Middle frontal gyrus (tissue), 1 donor: ENCODE data around the gene RAB8A.
"Not testable (repeated sequence)": the region's sequence is repeated elsewhere in the genome, so short reads cannot be mapped to it uniquely, and the experiment has no call there.

Experiments
- DNase-seq: peaks from one replicate; pipeline ENCODE4 v3.0.0-alpha.2; 2015; ENCODE audit warnings: low spot score; ENCODE audit errors: extremely low spot score

RAB8A gene

DNA sequence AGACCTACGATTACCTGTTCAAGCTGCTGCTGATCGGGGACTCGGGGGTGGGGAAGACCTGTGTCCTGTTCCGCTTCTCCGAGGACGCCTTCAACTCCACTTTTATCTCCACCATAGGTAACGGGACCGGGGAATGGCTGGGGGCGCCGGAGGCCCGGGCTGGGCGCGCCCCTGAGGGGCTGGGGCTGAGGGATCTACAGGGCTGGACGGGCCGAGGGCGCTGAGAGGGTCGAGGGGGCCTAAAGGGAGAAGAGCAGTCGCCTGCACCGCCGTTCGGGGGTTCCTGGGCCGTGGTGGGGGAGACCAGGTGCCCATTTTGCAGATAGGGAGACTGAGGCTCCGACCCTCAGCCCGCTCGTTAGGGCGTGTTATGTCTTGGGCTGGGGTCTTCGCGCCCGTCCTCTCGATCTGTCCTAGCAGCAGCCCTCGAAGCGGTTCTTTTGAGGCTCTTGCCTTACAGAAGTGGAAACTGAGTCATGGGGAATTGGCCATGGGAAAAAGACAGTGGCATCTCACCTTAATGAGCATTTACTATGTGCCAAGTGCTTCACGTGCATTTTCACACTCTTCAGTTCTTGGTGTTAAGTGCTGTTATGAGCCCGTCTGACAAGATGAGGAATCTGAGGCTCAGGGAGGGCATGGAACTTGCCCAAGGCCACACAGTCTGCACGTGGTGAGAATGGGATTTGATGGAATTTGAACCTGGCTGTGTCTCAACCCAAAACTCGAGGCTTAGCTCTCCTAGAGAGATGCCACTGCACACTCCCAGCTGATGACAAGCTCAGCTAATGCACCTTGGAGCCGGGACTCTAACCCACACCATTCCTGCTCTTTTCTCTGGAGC is 442 bp downstream of the RAB8A start:
- no peak for DNase-seq

DNA sequence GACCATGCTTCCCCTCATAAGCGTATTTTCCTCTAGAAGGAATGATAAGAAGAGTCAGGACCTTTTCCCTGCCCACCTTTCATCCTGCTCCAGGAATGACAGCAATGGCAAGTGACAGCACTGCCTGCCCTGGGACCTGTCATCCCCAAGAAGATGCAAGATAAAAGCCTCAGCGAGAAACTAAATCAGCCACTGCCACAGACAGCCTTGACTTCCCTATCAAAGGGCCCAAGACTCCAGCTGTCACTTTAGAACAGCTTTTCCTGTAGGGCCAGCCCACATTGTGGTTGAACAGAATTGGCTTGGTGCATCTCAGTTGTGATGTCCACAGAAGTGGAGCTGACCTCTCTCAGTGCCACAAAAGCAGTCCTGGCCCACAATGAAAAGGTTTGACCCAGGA is 1.1 kb downstream of the RAB8A start:
- DNase-seq: no peak

DNA sequence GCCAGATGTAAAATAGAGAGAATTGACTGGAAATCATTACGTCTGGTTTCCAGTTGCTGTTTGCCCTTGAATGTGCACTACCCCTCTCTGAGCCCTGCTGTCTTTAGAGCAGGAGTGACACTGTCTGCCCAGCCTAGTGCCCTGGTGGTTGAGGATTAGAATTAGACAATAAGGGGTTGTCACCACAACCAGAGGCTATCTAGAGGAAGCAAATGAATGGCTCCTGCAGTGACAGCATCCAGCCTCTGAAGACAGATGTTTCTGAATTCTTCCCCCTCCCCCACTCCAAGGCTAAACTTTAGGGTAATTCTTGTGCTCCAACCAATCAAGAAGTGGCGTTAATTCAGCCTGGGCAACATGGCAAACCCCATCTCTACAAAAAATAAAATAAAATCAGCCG is 2.0 kb downstream of the RAB8A start:
- DNase-seq: no peak

DNA sequence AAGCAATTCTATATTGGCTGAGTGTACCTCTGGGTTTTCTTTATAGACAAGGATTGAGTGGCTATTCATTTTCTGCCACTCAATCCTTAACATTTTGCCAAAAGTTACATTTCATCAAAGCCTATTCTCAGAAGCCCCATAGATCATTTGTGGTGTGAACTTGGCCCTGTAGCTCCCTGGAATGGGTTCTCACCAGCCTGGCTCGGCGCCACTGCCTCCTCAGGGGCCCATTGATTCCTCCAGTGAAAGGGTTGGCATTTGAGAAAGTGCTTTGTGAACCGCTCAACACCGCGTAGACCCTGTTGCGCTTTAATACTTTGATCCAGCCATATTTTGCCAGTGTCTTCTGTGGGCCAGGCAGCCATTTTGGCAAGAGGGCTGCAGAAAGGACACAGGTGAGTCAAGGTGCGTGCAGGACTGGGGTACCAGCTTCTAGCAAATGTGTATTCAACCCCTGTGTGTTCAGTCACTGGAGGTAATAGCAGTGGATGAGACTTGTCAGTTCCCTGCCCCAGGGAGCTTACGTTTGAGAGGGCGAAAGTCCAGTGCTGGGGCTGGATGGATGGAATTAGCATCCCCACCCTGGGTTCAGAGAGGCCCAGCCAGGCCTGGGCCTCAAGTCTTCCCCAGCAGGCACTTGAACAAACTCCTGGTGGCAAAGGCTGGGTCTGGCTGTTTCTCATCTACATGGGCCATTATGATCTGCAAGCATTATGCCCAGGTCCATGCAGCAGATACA is 3.8 kb downstream of the RAB8A start:
- DNase-seq: no peak

DNA sequence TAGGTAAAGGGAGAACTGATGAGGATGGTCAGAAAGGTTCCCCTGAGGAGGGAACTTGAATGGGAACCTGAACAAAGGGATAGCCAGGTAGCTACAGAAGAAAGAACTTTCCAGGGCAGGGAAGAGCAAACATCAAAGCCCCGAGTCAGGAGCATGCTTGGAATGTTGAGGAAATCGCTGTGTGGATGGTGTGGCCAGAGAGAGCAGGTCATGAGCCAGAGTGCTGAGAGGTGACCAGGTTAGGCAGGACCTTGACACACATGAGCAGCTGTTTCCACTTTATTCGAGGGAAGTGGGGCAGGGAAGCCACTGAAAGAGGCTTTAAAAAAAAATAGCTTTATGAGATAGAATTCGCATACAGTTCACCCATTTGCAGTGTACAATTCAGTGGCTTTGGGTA is 4.4 kb downstream of the RAB8A start:
- no peak for DNase-seq

DNA sequence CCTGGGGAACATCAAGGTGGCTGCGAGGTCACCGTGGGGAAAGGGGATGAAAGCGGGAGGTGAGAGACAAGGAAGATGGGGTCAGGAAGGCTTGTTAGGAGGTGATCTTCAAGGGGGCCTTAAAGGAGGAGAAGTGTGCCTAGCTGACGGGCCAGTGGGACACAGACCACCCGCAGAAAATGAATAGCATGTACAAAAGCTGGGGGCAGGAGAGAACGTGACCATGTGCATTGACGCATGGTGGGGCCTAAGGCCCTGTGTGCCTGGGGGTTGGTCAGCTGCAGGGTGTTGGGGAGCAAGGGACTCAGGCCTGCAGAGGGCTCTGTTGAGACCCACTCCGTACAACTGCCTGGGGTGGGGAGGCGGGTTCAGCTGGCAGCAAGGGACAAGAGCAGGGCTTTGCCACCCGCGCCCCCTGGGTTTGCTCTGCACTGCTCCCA is 5.9 kb downstream of the RAB8A start:
- no peak for DNase-seq

DNA sequence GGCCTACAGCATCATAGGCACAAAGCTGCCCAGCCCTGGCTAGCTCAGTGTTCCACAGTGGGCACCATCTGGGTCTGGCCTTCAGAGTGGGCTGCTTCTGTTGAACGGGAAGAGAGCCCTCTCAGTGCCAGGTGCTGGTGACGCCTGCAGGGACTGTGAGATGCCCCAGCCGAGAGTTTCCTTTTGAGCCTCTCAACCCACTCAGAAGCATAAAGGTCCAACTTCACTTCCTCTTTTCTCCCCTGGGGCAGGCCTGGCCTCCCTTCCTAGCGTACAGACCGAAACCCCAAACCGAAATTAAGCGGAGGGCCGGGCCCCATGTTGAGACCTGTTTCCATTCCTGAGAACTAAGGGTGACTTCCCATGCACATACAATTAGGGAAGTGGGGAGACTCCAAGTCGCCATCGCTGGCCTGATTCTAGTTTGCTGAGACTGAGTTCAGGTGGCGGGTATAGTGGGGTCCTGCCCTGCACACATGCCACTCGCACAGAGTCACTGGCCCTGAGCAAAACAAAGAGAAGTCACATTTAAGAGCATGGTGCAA is 6.9 kb downstream of the RAB8A start:
- no peak for DNase-seq

DNA sequence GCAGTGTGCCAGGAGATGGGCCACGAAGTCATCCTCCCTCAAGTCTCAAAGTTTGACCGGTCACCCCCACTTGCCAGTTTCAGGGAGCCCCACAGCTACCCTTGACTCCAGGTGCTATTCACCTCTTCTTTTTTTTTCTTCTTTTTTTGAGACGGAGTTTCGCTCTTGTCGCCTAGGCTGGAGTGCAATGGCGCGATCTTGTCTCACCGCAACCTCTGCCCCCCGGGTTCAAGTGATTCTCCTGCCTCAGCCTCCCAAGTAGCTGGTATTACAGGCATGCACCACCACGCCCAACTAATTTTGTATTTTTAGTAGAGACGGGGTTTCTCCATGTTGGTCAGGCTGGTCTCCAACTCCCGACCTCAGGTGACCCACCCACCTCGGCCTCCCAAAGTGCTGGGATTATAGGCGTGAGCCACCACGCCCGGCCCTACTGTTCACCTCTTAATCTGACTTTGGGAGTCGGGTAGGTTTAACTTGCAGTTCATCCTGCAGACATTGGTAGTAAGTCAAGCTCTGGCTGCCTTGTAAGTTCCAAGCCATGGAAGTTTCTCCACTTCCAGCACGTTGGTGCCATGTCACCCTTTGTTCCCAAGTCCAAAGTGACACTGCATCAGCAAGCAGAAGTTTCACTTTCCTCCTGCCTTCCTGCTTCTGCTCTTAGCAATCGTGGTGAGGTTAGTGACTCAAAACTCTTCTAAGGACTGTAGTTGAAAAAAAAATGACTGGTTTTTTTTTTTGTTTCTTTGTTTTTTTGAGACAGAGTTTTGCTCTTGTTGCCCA is 7.6 kb downstream of the RAB8A start:
- DNase-seq: not testable (repeated sequence)

DNA sequence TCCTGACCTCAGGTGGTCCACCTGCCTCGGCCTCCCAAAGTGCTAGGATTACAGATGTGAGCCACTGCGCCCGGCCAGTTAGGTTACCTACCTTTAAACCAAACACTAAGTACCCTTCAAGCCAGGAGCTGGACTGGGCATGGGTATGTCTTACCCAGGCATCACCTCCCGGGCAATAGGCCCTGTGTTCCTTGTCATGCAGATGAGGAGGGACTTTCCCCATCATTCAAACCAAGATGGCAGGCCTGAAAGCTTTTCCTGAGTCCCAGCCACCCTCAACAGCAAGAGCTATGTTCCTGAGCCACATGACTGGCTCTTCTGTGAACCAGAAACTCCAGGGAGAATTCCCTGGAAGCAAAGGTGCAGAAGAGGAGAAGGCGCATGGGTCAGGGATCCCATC is 9.5 kb downstream of the RAB8A start:
- DNase-seq: no peak

DNA sequence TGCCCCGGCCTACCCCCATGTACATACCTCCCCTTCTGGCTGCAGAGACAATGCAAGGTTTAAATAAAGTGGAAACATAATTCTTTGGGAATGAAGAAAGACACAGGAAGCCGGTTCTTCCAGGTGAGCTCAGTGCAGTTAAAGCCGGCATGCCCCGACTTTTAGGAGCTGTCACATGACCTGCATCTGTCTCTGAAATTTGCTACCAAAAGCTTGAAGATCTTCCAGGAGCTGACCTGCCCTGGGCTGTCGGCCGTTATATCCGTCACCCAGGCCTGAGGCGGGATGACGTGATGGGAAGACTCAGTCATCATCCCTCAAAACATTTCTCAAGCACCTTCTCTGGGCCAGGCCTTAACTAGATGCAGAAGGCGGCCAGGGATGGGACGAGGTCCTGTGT is 10.3 kb downstream of the RAB8A start:
- DNase-seq: no peak

DNA sequence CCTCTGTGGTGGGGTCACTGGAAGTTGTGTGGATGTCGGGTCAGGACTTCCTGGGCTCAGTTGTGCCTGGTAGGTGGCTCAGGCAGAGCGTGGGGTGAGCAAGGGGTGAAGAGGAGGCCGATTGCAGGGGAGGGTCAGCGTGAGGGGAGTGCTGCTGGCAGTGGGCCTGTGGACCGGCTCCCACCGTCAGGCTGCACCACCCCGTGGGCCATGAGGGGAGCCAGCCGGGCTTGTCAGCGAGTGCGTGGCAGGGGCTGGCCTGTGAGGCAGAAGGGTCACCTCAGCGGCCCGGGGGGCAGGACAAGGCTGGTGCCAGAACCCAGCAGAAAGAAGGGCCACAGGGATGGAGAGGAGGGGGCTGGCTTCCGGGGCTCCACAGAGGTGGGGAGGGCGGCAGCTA is 13.3 kb downstream of the RAB8A start:
- DNase-seq: no peak

DNA sequence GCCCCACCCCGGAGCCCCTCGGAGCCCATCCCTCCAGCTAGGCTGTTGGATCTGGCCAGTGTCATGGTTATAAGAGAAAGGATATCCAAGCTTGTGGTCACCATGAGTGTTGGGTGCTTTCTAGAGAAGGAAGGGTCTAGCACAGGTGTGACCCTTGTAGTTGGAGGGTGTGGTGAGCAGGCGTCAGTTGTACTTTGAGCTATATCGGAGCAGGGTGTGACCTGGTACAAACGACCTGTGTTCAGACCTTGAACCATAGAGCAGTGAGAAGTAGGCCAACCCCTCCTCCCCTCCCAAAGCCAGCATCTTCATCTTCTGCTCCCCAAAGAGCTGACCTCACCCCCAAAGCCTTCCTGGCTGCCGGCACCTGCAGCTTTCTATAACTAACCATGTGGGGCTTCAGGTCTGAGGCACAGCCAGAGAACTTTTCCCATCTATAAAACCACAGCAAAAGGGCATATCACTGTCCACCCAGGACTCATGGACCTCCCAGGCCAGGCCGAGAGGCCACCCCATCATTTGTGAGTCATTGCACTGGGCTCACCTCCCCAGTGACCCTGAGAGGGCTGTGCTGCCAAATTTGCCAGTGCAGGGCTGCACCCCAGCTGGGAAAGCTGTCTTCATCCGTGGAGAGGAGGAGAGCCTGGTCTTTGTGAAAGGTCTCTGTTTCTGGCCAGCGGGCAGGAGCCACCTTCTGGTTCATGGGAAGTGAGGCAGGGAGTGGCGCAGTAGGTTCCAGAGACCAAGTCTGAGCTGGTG is 14.2 kb downstream of the RAB8A start:
- DNase-seq: no peak

DNA sequence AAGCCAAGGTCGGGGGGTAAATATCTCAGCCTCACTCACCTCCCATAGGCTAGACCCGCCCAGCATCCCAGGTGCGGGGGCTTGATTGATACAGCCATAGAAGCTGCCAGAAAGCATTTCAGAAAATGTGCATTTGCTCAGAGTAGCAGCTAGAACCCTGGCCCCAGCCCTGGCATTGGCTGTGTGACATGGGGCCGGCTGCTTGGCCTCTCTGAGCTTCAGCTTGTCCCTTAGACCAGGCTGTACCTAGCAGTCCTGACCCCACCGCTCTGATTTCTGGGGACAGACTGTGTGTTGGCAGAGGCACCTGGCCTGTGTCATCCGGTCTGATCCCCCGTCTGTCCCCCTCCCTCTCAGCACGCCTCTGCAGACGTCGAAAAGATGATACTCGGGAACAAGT is 15.4 kb downstream of the RAB8A start:
- no peak for DNase-seq

DNA sequence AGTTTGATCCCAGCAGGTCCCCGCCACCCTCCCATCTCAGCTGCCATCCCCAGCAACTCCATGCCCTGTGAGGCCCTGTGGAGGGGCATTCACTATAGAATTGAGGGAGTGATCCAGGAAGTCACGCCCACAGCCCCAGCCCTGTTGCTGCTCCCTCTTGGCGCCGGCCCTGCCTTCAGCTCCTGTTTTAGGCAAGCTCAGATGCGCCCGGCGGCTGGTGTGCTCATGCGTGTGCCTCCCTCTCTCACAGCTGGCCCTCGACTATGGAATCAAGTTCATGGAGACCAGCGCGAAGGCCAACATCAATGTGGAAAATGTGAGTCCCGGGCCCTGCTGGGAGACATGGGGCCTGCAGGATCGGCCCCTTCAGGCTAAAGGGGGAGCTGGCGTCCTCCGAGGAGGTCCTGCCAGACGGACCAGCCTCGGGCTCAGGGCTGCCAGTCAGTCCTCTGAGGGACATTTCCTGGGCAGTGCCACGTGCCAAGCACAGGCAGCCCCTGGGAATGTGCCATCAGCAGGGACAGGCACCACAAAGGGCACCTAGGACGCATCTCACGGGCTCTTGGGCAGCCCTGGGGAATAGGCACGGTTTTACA is 16.2 kb downstream of the RAB8A start:
- DNase-seq: no peak

DNA sequence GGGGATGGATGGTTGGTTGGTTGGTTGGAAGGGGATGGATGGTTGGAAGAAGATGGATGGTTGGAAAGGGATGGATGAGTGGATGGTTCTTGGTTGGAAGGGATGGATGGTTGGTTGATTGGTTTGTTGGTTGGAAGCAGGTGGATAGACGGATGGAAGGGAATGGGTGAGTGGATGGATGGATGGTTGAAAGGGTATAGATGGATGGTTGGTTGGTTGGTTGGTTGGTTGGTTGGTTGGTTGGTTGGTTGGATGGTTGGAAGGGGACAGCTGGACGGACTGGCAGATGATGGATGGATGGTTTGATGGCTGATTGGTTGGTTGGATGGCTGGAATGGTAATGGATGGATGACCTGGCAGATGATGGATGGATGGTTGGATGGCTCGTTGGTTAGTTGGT is 20.0 kb downstream of the RAB8A start:
- no peak for DNase-seq

DNA sequence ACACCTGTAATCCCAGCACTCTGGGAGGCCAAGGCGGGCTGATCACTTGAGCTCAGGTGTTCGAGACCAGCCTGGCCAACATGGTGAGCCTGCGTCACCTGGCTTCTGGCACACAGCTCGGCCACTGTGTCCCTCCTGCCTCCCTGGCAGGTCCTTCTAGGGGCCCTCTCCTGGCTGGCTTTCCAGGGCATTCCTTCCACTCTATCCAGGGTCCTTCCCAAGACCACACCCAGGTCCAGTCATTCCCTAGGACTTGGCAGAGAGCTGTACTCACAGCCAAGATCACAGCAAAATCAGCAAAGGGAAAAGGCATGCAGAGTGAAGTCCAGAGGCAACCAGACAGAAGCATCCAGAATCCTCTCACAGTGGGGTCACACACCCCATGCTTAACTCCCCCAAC is 22.1 kb downstream of the RAB8A start:
- no peak for DNase-seq

DNA sequence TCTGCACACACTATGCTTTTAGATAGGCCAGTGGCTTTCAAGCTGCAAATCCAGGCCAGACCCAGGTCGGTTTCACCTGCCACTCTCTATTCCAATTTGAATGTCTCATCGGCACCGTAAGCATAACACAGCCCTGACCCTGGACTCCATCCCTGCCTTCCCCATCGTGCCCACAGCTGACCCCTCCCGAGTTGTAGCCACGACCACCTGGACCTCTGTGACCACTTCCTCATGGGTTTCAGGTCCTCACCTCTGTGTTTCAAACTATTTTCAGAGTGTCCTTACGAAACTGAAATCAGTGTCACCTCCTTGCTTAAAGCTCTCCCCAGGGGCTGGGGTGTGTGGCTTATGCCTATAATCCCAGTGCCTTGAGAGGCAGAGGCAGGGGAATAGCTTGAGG is 22.8 kb downstream of the RAB8A start:
- DNase-seq: no peak

DNA sequence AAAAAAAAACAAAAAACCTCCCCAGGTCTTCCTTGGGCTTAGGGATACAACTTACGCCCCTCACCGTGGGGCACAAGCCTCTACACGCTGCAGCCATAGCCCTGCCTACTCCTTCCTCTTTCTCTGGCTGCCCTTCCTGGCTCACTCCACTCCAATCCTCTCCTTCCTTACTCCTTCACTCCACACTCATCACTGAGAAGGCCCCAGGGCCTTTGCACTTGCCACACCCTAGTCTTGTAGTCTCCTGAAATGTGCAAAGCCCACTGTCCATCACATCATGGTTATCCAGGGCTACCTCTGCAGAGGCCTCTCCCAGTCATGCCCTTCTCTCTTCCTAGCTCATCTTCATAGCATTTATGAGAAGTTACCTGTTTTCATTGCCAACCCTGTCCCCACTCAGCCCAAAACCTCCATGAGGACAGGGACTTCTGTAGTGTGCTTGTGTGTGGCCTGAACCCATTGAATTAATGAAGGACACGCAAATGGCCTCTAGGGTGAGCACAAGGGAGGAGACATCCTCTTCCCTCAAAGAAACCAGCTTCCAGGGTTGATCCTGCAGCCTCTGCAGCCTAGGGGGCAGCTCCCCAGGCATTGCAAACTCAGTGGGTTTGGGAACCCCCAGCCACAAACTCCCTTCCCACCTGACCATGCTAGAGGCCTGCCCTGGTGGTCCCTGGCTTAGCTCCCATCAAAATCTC is 23.9 kb downstream of the RAB8A start:
- no peak for DNase-seq

DNA sequence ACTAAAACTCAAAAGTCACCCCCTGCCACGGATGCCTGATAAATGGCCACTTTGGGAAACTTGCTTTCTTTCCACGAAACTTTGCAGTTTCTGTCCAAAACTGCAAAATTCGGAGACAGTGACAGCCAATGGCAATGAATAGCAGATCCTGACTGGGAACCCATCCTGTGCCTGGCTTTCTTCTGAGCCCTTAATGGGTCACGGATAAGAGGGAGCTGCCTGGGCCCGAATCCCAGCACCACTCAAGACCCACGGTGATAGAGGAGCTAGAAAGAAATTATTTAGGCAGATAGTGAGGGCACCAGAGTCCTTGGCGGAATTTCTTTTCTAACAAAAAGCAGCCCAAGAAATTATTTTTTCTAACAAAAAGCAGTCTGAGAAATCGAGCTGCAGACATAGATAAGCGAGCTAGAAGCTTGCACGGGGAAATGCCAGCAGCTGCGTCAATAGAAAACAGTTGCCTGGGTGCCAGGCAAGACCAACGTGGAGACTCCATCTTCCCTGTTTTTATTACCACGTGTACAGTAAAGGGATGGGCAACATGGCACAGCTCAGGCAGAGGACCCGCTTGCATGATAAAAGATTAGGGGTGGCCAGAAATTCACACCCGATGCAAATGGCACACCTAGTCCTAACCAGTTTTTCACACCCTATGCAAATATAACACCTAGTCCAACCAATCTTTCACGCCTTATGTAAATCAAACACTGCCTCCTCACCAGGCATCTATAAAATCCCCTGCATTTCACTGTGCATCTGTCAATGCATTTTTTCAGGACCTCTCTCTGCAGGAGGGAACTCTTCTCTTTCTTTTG is 24.7 kb downstream of the RAB8A start:
- no peak for DNase-seq
